GM19193 (cell line): Measurements from ENCODE around the gene ROPN1L.

Experiments
- POLR2A ChIP-seq: IDR thresholded peaks from 4 replicates; pipeline ENCODE4 v1.6.1; 2011; ENCODE audit not compliant: insufficient read depth, insufficient read length; ENCODE audit errors: extremely low read depth

The ROPN1L gene

GRCh38 chr5:10498350-10498749 lies 56.7 kb downstream of the ROPN1L start:
- no peak for TF ChIP-seq POLR2A

GRCh38 chr5:10499066-10499465 lies 57.4 kb downstream of the ROPN1L start:
- no peak for TF ChIP-seq POLR2A

DNA sequence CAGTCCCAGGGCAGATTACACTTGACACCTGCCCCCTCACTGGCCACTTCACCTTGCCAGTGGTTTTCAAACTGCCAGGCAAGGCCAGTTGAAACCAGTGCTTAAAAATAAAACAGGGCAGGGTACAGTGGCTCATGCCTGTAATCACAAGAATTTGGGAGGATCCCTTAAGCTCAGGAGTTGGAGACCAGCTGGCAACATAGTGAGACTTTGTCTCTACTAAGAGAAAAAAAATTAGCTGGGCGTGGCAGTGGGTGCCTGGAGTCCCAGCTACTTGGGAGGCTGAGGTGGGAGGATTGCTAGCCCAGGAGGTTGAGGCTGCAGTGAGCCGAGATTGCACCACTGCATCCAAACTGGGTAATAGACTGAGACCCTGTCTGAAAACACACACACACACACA lies 58.1 kb downstream of the ROPN1L start:
- TF ChIP-seq POLR2A: no peak

DNA sequence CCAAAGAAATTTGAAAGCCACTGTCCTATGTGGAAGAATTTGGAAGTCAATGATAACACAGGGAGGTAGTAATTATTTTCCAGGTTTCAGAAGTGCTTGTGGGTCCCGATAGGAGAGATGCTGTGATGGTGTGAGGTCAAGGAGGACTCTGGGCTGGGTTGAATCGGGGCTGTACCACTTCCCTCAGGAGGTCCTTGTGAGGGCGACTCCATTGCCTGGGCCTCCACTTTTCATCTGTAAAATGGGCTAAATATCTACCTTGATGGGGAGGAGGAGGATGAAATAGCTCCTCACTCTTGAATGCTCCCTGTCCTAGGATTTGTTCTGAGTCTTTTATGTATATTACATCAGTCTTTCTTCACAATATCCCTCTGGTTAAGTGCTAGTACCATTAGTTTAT lies 59.0 kb downstream of the ROPN1L start:
- TF ChIP-seq POLR2A: no peak

DNA sequence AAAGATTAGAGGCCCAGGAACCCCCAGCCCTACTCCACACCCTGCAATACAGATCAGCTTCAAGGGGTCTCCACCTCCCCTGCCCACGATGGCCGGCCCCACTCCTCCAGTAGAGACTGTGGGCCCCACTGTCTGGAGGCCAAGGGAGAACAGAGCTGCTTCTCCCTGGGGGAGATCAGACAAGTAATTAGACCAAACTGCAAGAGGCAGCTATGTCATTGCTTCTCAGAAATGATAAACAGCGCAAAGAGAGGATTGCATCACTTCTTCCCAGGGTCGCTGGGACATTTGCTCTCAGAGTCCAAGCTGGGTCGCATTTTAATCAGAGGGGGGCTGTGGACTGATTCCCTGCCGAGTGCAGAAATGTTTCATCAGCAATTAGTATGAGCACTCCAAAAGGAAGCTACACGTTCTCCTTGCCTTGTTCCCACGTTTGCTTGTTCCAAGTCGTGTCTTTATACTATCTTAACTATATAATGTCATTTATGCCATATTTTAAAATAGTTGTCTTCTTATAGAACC lies 59.9 kb downstream of the ROPN1L start:
- no peak for TF ChIP-seq POLR2A

DNA sequence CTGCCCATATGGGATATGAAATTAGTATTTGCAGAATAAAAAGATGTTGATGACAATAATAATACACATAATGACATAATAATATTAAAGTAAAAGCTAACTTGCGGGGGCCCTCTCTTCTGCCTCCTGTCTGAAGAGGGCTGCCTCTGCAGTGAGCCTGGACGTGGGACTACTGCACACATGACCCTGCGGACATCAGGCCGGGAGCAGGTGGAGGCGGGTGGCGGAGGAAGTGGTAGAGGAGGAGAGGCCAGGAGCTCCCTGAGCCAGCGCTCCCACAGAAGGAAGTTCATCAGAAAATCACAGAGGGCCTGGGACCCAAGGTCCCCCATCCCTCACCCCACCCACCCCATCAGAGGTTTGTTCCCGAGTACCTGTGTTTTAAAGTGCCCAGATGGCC lies 60.5 kb downstream of the ROPN1L start:
- no peak for TF ChIP-seq POLR2A

DNA sequence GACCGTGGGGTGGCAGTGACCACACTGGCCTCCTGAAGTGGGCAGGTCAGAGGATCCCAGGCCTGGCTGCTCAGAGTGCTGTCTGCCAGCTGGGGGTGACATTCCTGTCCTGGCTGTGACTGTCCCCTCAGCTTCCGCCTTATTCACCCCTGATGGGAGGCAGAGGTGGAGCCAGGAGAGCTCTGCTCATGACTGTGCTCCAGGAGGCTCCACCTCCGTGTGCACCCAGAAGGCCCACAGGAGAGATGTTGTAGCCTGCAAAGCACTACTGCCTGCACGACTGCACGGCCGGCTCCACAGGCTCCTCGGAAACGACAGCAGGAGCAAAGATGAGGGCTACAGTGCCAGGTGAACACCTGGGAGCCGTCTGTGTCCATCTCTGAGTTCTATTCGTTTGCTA lies 60.9 kb downstream of the ROPN1L start:
- no peak for TF ChIP-seq POLR2A

GRCh38 chr5:10503321-10503720 lies 61.6 kb downstream of the ROPN1L start:
- no peak for TF ChIP-seq POLR2A

- no peak for TF ChIP-seq POLR2A
These were observed 62.5 kb downstream of the ROPN1L start for GRCh38 chr5:10503997-10504793.

GRCh38 chr5:10505517-10506095 lies 63.9 kb downstream of the ROPN1L start:
- no peak for TF ChIP-seq POLR2A

DNA sequence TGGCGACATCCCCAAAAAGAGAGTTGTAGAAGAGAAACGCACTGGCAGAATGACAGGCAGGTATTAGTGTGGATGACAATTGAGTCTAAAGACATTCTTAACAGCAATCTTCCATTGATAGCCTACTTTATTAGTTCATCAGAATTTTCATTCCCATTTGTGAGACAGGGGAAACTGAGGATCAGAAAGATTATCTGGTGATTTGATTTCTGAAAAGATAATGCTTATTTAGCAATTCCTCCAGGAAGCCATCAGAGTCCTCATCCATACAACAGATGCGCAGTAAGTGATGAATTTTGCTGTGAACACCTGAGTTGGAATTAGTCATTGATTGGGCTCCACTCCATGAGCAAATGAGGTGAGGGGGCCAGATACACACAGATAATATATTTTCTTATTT lies 64.9 kb downstream of the ROPN1L start:
- no peak for TF ChIP-seq POLR2A

DNA sequence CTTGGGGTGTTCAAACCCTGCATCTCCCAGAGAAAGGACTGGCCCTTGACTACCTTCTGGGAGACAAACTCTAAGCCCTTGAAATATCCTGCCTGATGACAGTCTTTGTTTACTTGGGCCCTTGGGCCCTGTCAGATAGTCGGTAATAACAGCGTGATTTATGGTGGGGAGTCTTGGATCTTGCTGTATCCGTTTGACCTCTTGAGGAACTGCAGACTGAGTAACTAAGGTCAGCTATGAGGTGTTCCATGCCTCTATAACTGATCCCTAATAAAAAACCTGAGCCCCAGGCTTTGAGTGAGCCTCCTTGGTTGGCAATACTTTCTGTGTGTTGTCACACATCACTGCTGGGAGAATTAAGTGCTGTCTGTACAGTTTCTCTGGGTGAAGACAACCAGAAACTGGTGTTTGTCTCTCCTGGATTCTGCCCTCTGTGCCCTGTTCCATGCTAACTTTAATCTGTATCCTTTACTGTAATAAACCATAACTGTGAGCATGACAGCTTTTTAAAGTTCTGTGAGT lies 66.0 kb downstream of the ROPN1L start:
- no peak for TF ChIP-seq POLR2A

GRCh38 chr5:10509575-10509974 lies 67.9 kb downstream of the ROPN1L start:
- TF ChIP-seq POLR2A: no peak

GRCh38 chr5:10511741-10512640 lies 70.3 kb downstream of the ROPN1L start:
- TF ChIP-seq POLR2A: no peak
